SHP77 (cell line): ENCODE data around the gene SETD1B.

Source experiments
- DNase-seq, 2 experiments: peaks; one replicate each; lab custom pipeline; 2025; lab: John Stamatoyannopoulos, UW

Gene SETD1B

GRCh38 chr12:121795034-121795968 lies 8.5 kb upstream of the SETD1B start:
- DNase-seq = peak; percentile 81 to 86

GRCh38 chr12:121796855-121797751 lies 6.7 kb upstream of the SETD1B start:
- DNase-seq = peak; percentile 93 to 98

GRCh38 chr12:121797937-121798786 lies 5.6 kb upstream of the SETD1B start:
- peak; percentile 90 to 91 for DNase-seq

- no peak for DNase-seq
Measured at GRCh38 chr12:121798787-121799155, 5.0 kb upstream of the SETD1B start.

- peak; percentile 77 to 85 for DNase-seq
Measured at GRCh38 chr12:121799156-121799841, 4.5 kb upstream of the SETD1B start.

- peak; percentile 58 to 71 for DNase-seq
Measured at GRCh38 chr12:121799842-121800693, 3.7 kb upstream of the SETD1B start.

- peak in 1 of 2 experiments; percentile 59 for DNase-seq
Measured at GRCh38 chr12:121800694-121801594, 2.9 kb upstream of the SETD1B start.

- DNase-seq = no peak
Measured at GRCh38 chr12:121801595-121802484, 2.0 kb upstream of the SETD1B start.

GRCh38 chr12:121802485-121802842 lies 1.3 kb upstream of the SETD1B start:
- DNase-seq = no peak

- peak; percentile 92 to 96 for DNase-seq
Measured at GRCh38 chr12:121802843-121803698, 738 bp upstream of the SETD1B start.

- DNase-seq = peak in 1 of 2 experiments; percentile 23
Measured at GRCh38 chr12:121804417-121805111, 755 bp downstream of the SETD1B start.

- no peak for DNase-seq
Measured at GRCh38 chr12:121805171-121806008, 1.6 kb downstream of the SETD1B start.

- no peak for DNase-seq
Measured at GRCh38 chr12:121806009-121806545, 2.3 kb downstream of the SETD1B start.

- DNase-seq = no peak
Measured at GRCh38 chr12:121806546-121807423, 3.0 kb downstream of the SETD1B start.
